ENCODE results near the gene CAMKV. TPM values are rescaled to one million over a fixed set of nuclear protein-coding genes. Genes with fewer than 3 reads are reported as not detected.
"Not testable (repeated sequence)": the region's sequence is repeated elsewhere in the genome, so short reads cannot be mapped to it uniquely, and the experiment has no call there.

Gene CAMKV
- total RNA-seq, 2 donors from 2014 or later: not detected

DNA sequence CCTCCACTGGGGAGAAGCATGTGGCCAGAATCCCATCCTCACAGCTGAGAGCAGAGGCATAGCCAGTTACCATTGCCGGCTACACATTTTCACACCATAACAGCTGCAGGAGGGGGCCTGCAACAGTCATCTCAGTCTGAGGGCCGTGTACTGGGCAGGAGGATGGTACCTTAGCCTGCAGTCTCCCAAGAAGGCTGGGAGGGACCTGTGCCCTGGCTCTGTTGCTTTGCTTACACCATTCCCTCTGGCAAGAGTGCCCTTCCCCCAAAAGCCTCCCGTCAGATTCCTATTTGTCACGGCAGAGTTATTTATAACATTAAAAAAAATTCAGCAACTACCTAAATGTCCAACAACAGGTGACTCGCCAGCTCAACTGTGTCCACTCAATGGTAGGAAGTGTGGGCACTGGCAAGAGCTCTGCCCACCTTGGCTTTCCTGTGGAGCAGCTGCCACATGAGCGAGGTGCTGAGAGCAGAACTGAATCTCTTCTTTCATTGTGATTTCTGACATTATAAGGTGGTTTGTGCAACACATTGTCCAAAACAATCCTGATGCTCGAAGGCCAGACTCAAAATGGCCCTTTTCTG lies 4.4 kb downstream of the CAMKV start:
- no peak for DNase-seq (ENCODE audit: low spot score)
- intact Hi-C loops (cut with DNase I): no loop called here

GRCh38 chr3:49864505-49864904 lies 5.2 kb downstream of the CAMKV start:
- no peak for DNase-seq (ENCODE audit: low spot score)
- intact Hi-C loops (cut with DNase I): no loop called here

DNA sequence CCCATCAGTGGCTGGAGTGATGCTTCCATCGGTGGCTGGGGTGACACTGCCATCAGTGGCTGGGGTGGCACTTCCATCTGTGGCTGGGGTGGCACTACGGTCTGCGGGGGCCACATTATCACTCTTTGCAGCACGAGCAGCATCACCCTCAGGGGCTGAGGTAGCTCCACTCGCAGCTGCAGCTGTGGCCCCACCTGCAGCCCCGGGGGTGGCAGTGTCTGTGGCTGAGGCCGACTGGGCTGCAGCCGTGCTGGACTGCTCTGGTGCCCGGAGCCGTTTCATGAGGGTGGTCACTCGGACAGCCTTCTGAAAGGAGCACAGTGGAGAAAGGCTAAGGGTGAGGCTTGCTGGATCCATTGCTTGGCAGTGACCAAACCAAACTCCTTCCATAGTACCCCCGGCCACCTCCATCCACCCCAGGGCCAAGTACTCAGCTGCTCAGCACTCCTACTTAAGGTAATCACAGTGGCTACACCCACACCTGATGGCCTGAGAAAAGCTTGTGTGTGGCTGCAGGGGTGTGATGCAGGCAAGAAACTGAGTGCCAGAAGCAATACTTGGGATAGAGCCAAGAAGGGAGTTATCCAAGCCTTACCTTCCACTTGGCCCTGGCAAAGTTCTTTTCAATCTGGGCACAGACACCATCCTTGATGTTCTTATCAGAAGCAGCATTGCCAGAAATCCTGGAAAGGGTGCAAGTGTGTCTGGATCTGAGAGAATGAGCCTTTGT lies 10.0 kb downstream of the CAMKV start:
- intact Hi-C loops (cut with DNase I): no loop called here
- no peak for DNase-seq (ENCODE audit: low spot score)

- peak; percentile 97 for DNase-seq (ENCODE audit: low spot score)
- intact Hi-C loops (cut with DNase I): no loop called here
These were observed 13.3 kb downstream of the CAMKV start, which contains the start of gene TRAIP for GRCh38 chr3:49856181-49857005. TRAIP (minus strand) TSS chr3:49856564; CDS start chr3:49856453, 111 bp downstream.

GRCh38 chr3:49855662-49856061 lies 14.0 kb downstream of the CAMKV start:
- intact Hi-C loops (cut with DNase I): no loop called here
- DNase-seq (ENCODE audit: low spot score): no peak

DNA sequence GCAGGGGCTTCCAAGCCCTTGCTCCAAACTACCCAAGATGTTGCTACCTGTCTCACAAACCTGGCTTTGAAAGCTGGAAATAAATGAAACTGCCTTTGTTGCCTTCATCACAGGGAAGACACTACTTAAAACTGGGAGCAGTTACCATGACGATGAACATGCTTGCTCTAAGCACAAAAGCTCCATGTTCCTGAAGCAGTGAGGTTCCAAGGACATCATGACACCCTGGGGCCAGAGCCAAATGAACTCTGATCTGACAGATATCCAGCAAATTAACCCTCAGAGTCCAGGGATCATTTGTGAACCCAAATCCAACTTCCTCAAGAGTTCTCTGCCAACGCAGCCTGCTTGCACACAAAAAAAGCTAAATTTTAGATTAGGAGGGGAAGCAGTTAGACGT lies 24.0 kb downstream of the CAMKV start:
- no peak for DNase-seq (ENCODE audit: low spot score)
- intact Hi-C loops (cut with DNase I): no loop called here

DNA sequence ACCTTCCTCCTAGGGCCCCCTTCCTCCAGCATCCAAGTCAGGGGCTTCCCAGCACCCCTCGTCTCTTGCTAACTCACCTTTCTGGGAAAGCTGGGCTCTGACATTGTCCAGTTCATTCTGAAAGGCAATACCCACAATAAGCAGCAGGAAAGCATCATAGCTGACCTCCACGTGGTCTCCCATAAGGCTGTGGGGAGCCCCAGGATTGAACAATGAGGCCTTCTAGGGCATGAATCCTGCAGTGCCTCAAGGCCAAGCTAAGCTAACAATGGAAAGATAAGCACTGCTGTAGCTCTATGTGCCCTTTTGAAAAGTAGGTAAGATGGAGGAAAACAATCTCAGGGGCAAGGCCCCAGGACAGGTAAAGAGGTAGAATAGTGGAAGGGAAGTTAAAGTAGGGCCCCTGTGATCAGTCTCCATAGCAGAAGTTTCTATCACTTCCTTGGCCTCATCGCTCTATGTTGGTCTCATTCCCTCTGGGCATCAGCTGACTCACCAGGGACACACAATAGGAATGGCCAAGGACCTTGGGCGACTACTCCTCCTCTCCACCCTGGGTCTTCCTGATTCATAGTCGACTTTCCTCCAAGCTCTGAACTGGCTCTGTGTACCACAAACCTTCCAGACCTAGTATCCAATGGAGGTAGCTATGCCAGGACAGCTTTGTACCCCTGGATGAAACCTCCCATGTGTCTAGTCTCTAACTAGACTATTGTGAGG lies 25.1 kb downstream of the CAMKV start:
- intact Hi-C loops (cut with DNase I): loop anchor here in 1 of 2 donors (5.0 kb wide), 1 partner anchor 142 kb away; no protein-coding TSS in a partner anchor
- no peak for DNase-seq (ENCODE audit: low spot score)

GRCh38 chr3:49842843-49843517 lies 26.7 kb downstream of the CAMKV start:
- intact Hi-C loops (cut with DNase I): loop anchor here in 1 of 2 donors (5.0 kb wide), 1 partner anchor 141 kb away; no protein-coding TSS in a partner anchor

GRCh38 chr3:49841806-49842205 lies 27.9 kb downstream of the CAMKV start:
- DNase-seq (ENCODE audit: low spot score): no peak
- intact Hi-C loops (cut with DNase I): loop anchor here in 1 of 2 donors (2.0 to 5.0 kb wide), 2 partner anchors 37 to 140 kb away; no protein-coding TSS in a partner anchor

More at GRCh38 chr3:49842843-49843517, 26.7 kb downstream of the CAMKV start:
- DNase-seq (ENCODE audit: low spot score): no peak

- no peak for DNase-seq (ENCODE audit: low spot score)
- intact Hi-C loops (cut with DNase I): loop anchor here in 1 of 2 donors (2.0 to 5.0 kb wide), 2 partner anchors 36 to 139 kb away; no protein-coding TSS in a partner anchor
These were observed 28.5 kb downstream of the CAMKV start for GRCh38 chr3:49841126-49841696.

GRCh38 chr3:49840388-49840787 lies 29.3 kb downstream of the CAMKV start:
- intact Hi-C loops (cut with DNase I): loop anchor here in 1 of 2 donors (2.0 to 5.0 kb wide), 2 partner anchors 36 to 138 kb away; no protein-coding TSS in a partner anchor
- DNase-seq (ENCODE audit: low spot score): no peak

DNA sequence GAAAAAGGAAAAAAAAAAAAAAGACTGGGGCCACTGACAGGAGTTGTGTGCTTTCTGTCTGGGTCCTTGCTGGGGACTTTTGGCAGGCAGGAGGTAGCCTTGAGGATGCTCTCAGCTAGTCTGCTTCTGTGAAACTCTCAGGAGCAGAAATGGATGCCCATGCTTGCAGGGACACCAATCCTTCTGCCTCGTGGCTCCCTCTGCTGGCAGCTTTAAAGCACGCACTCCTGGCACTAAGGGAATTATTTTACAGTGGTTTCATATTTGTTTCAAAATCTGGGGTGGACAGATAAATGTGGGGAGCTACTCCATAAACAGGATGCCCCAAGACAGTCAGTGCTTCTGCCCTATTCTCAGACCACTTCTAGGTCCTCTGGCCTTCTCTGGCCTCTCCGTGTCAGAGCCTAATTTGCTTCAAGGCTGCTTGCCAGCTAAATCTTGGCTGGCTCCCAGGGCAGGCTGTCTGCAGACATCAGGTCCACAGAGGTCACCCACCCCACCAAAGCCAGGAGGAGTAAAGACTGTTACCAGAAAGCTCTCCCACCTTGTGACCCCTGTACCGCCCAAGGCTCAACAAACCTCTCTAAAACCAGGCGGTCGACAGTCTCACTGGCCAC lies 30.4 kb downstream of the CAMKV start:
- intact Hi-C loops (cut with DNase I): loop anchor here in 1 of 2 donors (2.0 kb wide), 1 partner anchor 32 kb away; no protein-coding TSS in a partner anchor
- peak; percentile 94 for DNase-seq (ENCODE audit: low spot score)

GRCh38 chr3:49831341-49831740 lies 38.4 kb downstream of the CAMKV start:
- no peak for DNase-seq (ENCODE audit: low spot score)
- intact Hi-C loops (cut with DNase I): no loop called here

DNA sequence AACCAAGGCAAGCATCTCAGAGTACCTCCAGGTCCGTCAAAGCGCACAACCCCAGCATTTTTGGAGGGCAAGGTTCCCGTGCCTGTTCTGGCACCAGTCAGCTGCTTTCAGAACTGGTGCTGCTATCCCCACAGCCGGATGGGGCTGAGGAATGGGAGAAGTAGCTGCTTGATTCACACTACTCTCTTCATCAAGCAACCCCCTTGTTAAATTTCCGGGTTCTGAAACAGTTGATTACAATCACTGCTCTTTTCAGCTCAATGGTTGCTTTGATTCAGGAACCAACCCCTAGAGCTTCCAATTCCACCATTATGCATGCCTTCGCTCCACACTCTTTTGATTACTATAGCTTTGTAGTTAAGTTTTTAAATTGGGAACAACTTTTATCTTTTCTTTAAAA lies 43.7 kb downstream of the CAMKV start:
- DNase-seq (ENCODE audit: low spot score): no peak
- intact Hi-C loops (cut with DNase I): no loop called here

DNA sequence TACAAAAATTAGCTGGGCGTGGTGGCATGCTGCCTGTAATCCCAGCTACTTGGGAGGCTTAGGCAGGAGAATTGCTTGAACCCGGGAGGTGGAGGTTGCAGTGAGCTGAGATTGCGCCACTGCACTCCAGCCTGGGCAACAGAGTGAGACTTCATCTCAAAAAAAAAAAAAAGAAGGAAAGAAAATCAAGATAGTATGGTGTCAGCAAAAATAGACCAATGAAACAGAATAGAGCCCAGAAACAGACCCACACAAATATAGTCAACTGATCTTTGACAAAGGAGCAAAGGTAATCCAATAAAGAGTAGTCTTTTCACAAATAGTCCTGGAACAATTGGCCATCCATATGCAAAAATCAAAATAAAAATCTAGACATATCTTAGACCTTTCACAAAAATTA lies 46.6 kb downstream of the CAMKV start:
- intact Hi-C loops (cut with DNase I); DNase-seq (ENCODE audit: low spot score): not testable (repeated sequence)

DNA sequence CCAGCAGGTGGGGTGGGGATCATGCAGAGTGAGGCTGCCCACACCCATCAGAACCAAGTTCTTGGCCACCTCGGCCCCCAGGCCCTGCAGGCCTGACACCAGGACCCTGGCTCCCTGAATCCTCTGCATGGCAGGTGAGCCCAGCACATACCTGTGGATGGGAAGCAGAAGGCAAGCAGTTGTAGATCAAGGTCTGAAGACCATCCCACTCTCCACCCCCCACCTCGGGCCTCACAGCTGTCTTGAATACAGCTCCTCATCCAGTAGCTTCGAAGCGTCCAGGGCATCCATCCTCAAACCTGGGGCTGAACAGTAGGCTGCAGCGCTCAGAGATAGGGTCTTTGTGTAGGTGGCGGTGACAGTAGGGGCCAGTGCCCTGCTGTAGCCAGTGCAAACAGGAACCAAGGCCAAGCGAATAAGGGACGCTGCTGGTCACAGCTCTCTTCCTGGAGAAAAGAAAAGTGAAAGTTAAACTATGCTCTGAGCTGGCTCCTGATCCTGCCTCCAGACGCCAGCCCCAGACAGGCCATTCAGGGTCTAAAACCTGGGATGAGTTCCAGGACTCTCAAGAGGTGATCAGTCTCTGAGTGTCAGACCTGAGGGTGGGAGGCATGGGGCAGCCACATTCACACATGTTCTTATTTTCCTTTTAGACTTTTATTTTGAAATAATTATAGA lies 56.1 kb downstream of the CAMKV start, which contains the start of gene UBA7:
Gene UBA7, minus strand, starts transcription at position 457 of the 678 bp plus-strand sequence. Its CDS starts 166 bp downstream, at position 291.
- no peak for DNase-seq (ENCODE audit: low spot score)
- intact Hi-C loops (cut with DNase I): loop anchor here in 1 of 2 donors (10.0 kb wide), 1 partner anchor 1919 kb away; no protein-coding TSS in a partner anchor
